ENCODE data around the gene PHF2. TPM values are rescaled to one million over a fixed set of nuclear protein-coding genes. Genes with fewer than 3 reads are reported as not detected.

PHF2 gene
- total and polyA plus RNA-seq, 2 experiments from 2014 or later, result 4.6 to 16.5 TPM

- in situ Hi-C loops (cut with MboI), result no loop called here
- peak; percentile 61 for DNase-seq
- no peaks in the 10 kb centered on the region for H3K27me3 ChIP-seq (replicated peaks; ENCODE audit: insufficient read depth)
- no peak overlapping the region for H3K27ac ChIP-seq
- H3K4me1 ChIP-seq (ENCODE audit: insufficient read depth), result peaks cover 8% of the 10 kb centered on the region; the same call in 1 of the 2 replicates
- no peak overlapping the region for H3K4me2 ChIP-seq (ENCODE audit: unreplicated experiment)
- 35 to 44% methylated on average over 11 of the region's 11 CpGs for WGBS, 2 experiments (ENCODE audit: low coverage in 1 of 2, low lambda C conversion rate in 2 of 2, missing lambda C conversion rate in 2 of 2)
- TF ChIP-seq EZH2phosphoT487 (IDR thresholded peaks at IDR 0.05; ENCODE audit: insufficient read depth, low read depth) (no peak), EZH2 (IDR thresholded peaks at IDR 0.05; ENCODE audit: insufficient read depth, poor library complexity, severe bottlenecking) (no peak)
- no peaks in the 10 kb centered on the region for H3K36me3 ChIP-seq (ENCODE audit: low read depth)
- no peaks in the 10 kb centered on the region for H3K9me3 ChIP-seq (ENCODE audit: low read depth)
- H3K4me3 ChIP-seq, result no peak overlapping the region
- H3K9ac ChIP-seq, result peak overlapping the region; percentile 42; the same call in 1 of the 2 replicates
- H4K20me1 ChIP-seq (ENCODE audit: insufficient read depth), result peaks cover 4% of the 10 kb centered on the region; the same call in 1 of the 2 replicates
- H2AFZ ChIP-seq, result no peak overlapping the region
- no peaks in the 10 kb centered on the region for H3K9me2 ChIP-seq (ENCODE audit: insufficient read depth)
- H3F3A ChIP-seq (ENCODE audit: insufficient read depth), result no peaks in the 10 kb centered on the region
- peaks cover 98% of the 10 kb centered on the region for H3K79me2 ChIP-seq (ENCODE audit: insufficient read depth)
Measured at GRCh38 chr9:93598647-93599241, 22.4 kb downstream of the PHF2 start.

GRCh38 chr9:93599571-93600403 is 23.4 kb downstream of the PHF2 start:
- Histone ChIP-seq H3K36me3 (ENCODE audit: low read depth) (no peaks in the 10 kb centered on the region), H3K79me2 (ENCODE audit: insufficient read depth) (peaks cover 99% of the 10 kb centered on the region), H3K4me3 (no peak overlapping the region), H4K20me1 (ENCODE audit: insufficient read depth) (peaks cover 2% of the 10 kb centered on the region; the same call in 1 of the 2 replicates), H3K27ac (no peak overlapping the region), H3K9me2 (ENCODE audit: insufficient read depth) (no peaks in the 10 kb centered on the region), H3F3A (ENCODE audit: insufficient read depth) (no peaks in the 10 kb centered on the region), H3K4me2 (ENCODE audit: unreplicated experiment) (no peak overlapping the region), H3K27me3 (replicated peaks; ENCODE audit: insufficient read depth) (no peaks in the 10 kb centered on the region), H3K4me1 (ENCODE audit: insufficient read depth) (no peaks in the 10 kb centered on the region), H3K9me3 (ENCODE audit: low read depth) (no peaks in the 10 kb centered on the region), H3K9ac (no peak overlapping the region), H2AFZ (no peak overlapping the region)
- WGBS, 2 experiments (ENCODE audit: low coverage in 1 of 2, low lambda C conversion rate in 2 of 2, missing lambda C conversion rate in 2 of 2), result 76 to 78% methylated on average over 16 to 17 of the region's 17 CpGs
- TF ChIP-seq EZH2 (IDR thresholded peaks at IDR 0.05; ENCODE audit: insufficient read depth, poor library complexity, severe bottlenecking) (no peak), EZH2phosphoT487 (IDR thresholded peaks at IDR 0.05; ENCODE audit: insufficient read depth, low read depth) (no peak)
- in situ Hi-C loops (cut with MboI), result no loop called here
- DNase-seq, result no peak

- Histone ChIP-seq H3K9ac (no peak overlapping the region), H3K4me1 (ENCODE audit: insufficient read depth) (no peaks in the 10 kb centered on the region), H2AFZ (no peak overlapping the region), H3K4me3 (no peak overlapping the region), H3K79me2 (ENCODE audit: insufficient read depth) (peaks cover 99% of the 10 kb centered on the region), H3K9me2 (ENCODE audit: insufficient read depth) (no peaks in the 10 kb centered on the region), H3K4me2 (ENCODE audit: unreplicated experiment) (no peak overlapping the region), H3K27ac (no peak overlapping the region), H3K36me3 (ENCODE audit: low read depth) (no peaks in the 10 kb centered on the region), H4K20me1 (ENCODE audit: insufficient read depth) (no peaks in the 10 kb centered on the region), H3F3A (ENCODE audit: insufficient read depth) (no peaks in the 10 kb centered on the region), H3K9me3 (ENCODE audit: low read depth) (no peaks in the 10 kb centered on the region), H3K27me3 (replicated peaks; ENCODE audit: insufficient read depth) (no peaks in the 10 kb centered on the region)
- WGBS, 2 experiments (ENCODE audit: low coverage in 1 of 2, low lambda C conversion rate in 2 of 2, missing lambda C conversion rate in 2 of 2), result 12 to 24% methylated on average over 2 to 3 of the region's 3 CpGs
- no peak for DNase-seq
- in situ Hi-C loops (cut with MboI), result no loop called here
- no peak for TF ChIP-seq EZH2 (IDR thresholded peaks at IDR 0.05; ENCODE audit: insufficient read depth, poor library complexity, severe bottlenecking)
- TF ChIP-seq EZH2phosphoT487 (IDR thresholded peaks at IDR 0.05; ENCODE audit: insufficient read depth, low read depth), result no peak
Measured at GRCh38 chr9:93600504-93600903, 24.1 kb downstream of the PHF2 start.

- TF ChIP-seq EZH2phosphoT487 (IDR thresholded peaks at IDR 0.05; ENCODE audit: insufficient read depth, low read depth) (no peak), EZH2 (IDR thresholded peaks at IDR 0.05; ENCODE audit: insufficient read depth, poor library complexity, severe bottlenecking) (no peak)
- no peaks in the 10 kb centered on the region for H3K36me3 ChIP-seq (ENCODE audit: low read depth)
- no peak overlapping the region for H3K4me2 ChIP-seq (ENCODE audit: unreplicated experiment)
- no peak overlapping the region for H3K27ac ChIP-seq
- no peaks in the 10 kb centered on the region for H4K20me1 ChIP-seq (ENCODE audit: insufficient read depth)
- H3K9me3 ChIP-seq (ENCODE audit: low read depth), result no peaks in the 10 kb centered on the region
- H3K79me2 ChIP-seq (ENCODE audit: insufficient read depth), result peaks cover 99% of the 10 kb centered on the region
- no peak overlapping the region for H3K9ac ChIP-seq
- 77 to 91% methylated on average over 4 of the region's 4 CpGs for WGBS, 2 experiments (ENCODE audit: low coverage in 1 of 2, low lambda C conversion rate in 2 of 2, missing lambda C conversion rate in 2 of 2)
- H3K27me3 ChIP-seq (replicated peaks; ENCODE audit: insufficient read depth), result no peaks in the 10 kb centered on the region
- H3K9me2 ChIP-seq (ENCODE audit: insufficient read depth), result no peaks in the 10 kb centered on the region
- no peak overlapping the region for H3K4me3 ChIP-seq
- no peaks in the 10 kb centered on the region for H3F3A ChIP-seq (ENCODE audit: insufficient read depth)
- DNase-seq, result no peak
- in situ Hi-C loops (cut with MboI), result no loop called here
- H2AFZ ChIP-seq, result no peak overlapping the region
- no peaks in the 10 kb centered on the region for H3K4me1 ChIP-seq (ENCODE audit: insufficient read depth)
Measured at GRCh38 chr9:93601063-93601462, 24.7 kb downstream of the PHF2 start.
